Activated CD4-positive, alpha-beta T cell treated with anti-CD3 and anti-CD28 coated beads, Interleukin-2, amount 10 ng/mL, durations not matched to agents 7 days and 5 days (primary cell): Measurements from ENCODE around the gene UVRAG. TPM values are rescaled to one million over a fixed set of nuclear protein-coding genes. Genes with fewer than 3 reads are reported as not detected.

Experiments
- CTCF ChIA-PET: fragments of 350-600 bp; sonication (Branson Sonifier 250); formaldehyde crosslinking; loops from one replicate; lab custom pipeline; 2021; ENCODE audit warnings: antibody characterized with exemption; lab: Charles Lee
- POLR2A ChIA-PET: fragments of 350-600 bp; sonication (Branson Sonifier 250); formaldehyde crosslinking; loops from one replicate; lab custom pipeline; 2021; ENCODE audit warnings: antibody characterized with exemption; lab: Charles Lee
- DNase-seq: peaks from one replicate; pipeline ENCODE4 v3.0.0-alpha.2; 2020
- H3K27ac Mint-ChIP-seq: one replicate; pipeline ENCODE4 v1.8.0; 2021; ENCODE audit warnings: mild to moderate bottlenecking, moderate library complexity, mixed read lengths
- H3K27me3 Mint-ChIP-seq: one replicate; pipeline ENCODE4 v1.8.0; 2021; ENCODE audit warnings: mixed read lengths
- H3K36me3 Mint-ChIP-seq: one replicate; pipeline ENCODE4 v1.8.0; 2021; ENCODE audit warnings: low read depth, mixed read lengths
- H3K4me1 Mint-ChIP-seq: one replicate; pipeline ENCODE4 v1.8.0; 2021; ENCODE audit warnings: mixed read lengths
- H3K4me3 Mint-ChIP-seq: one replicate; pipeline ENCODE4 v1.8.0; 2021; ENCODE audit warnings: mild to moderate bottlenecking, moderate library complexity, mixed read lengths
- H3K9me3 Mint-ChIP-seq: one replicate; pipeline ENCODE4 v1.8.0; 2021; ENCODE audit warnings: mixed read lengths
- total RNA-seq, 2 experiments: library from RNA; stranded (reverse); gene quantifications; one replicate each; pipeline ENCODE4 v1.2.3, GENCODE V29; 2021

Gene UVRAG
- total RNA-seq, 2 experiments from 2014 or later = 16.8 to 17.0 TPM

- H3K27me3 Mint-ChIP-seq = no peaks in the 10 kb centered on the region
- no peak for DNase-seq
- no peaks in the 10 kb centered on the region for H3K9me3 Mint-ChIP-seq
- CTCF ChIA-PET = interaction anchor here (1.0 kb wide), 1 partner anchor 23 kb away, joined by 4 read pairs; no protein-coding TSS in a partner anchor
- POLR2A ChIA-PET = no interaction called here
- peak overlapping the region; percentile 25 for H3K27ac Mint-ChIP-seq
- no peak overlapping the region for H3K4me3 Mint-ChIP-seq
- H3K4me1 Mint-ChIP-seq = no peaks in the 10 kb centered on the region
- H3K36me3 Mint-ChIP-seq = no peaks in the 10 kb centered on the region
These were observed 369.6 kb downstream of the UVRAG start for GRCh38 chr11:76184551-76184993.

- no peaks in the 10 kb centered on the region for H3K36me3 Mint-ChIP-seq
- POLR2A ChIA-PET = no interaction called here
- H3K27me3 Mint-ChIP-seq = no peaks in the 10 kb centered on the region
- CTCF ChIA-PET = interaction anchor here (1.3 kb wide), 2 partner anchors 17 to 22 kb away, joined by 4 to 5 read pairs; no protein-coding TSS in a partner anchor
- no peak overlapping the region for H3K4me3 Mint-ChIP-seq
- DNase-seq = no peak
- no peaks in the 10 kb centered on the region for H3K4me1 Mint-ChIP-seq
- no peaks in the 10 kb centered on the region for H3K9me3 Mint-ChIP-seq
- no peak overlapping the region for H3K27ac Mint-ChIP-seq
These were observed 370.5 kb downstream of the UVRAG start for GRCh38 chr11:76185511-76185910.

GRCh38 chr11:76185931-76186401, 371.0 kb downstream of the UVRAG start:
- Mint-ChIP-seq H3K36me3 (no peaks in the 10 kb centered on the region), H3K27ac (no peak overlapping the region), H3K4me3 (no peak overlapping the region), H3K4me1 (no peaks in the 10 kb centered on the region), H3K27me3 (no peaks in the 10 kb centered on the region), H3K9me3 (no peaks in the 10 kb centered on the region)
- ChIA-PET CTCF (interaction anchor here (1.3 kb wide), 2 partner anchors 16 to 21 kb away, joined by 4 to 5 read pairs; no protein-coding TSS in a partner anchor), POLR2A (interaction anchor here (0.6 kb wide), 1 partner anchor 615 kb away, joined by 3 read pairs; no protein-coding TSS in a partner anchor)
- DNase-seq = no peak

GRCh38 chr11:76186776-76187279, 371.8 kb downstream of the UVRAG start:
- Mint-ChIP-seq H3K4me1 (no peaks in the 10 kb centered on the region), H3K4me3 (no peak overlapping the region), H3K27ac (no peak overlapping the region), H3K9me3 (no peaks in the 10 kb centered on the region), H3K27me3 (no peaks in the 10 kb centered on the region), H3K36me3 (no peaks in the 10 kb centered on the region)
- ChIA-PET POLR2A (no interaction called here), CTCF (interaction anchor here (1.3 kb wide), 2 partner anchors 15 to 21 kb away, joined by 4 to 5 read pairs; no protein-coding TSS in a partner anchor)
- no peak for DNase-seq

- H3K9me3 Mint-ChIP-seq = no peaks in the 10 kb centered on the region
- H3K27ac Mint-ChIP-seq = no peak overlapping the region
- H3K4me1 Mint-ChIP-seq = no peaks in the 10 kb centered on the region
- no peak for DNase-seq
- CTCF ChIA-PET = interaction anchor here (1.3 kb wide), 1 partner anchor 19 kb away, joined by 3 read pairs; no protein-coding TSS in a partner anchor
- POLR2A ChIA-PET = no interaction called here
- no peak overlapping the region for H3K4me3 Mint-ChIP-seq
- no peaks in the 10 kb centered on the region for H3K36me3 Mint-ChIP-seq
- no peaks in the 10 kb centered on the region for H3K27me3 Mint-ChIP-seq
These were observed 373.9 kb downstream of the UVRAG start for GRCh38 chr11:76188873-76189272.

- DNase-seq = no peak
- POLR2A ChIA-PET = no interaction called here
- no peaks in the 10 kb centered on the region for H3K36me3 Mint-ChIP-seq
- H3K9me3 Mint-ChIP-seq = no peaks in the 10 kb centered on the region
- no peaks in the 10 kb centered on the region for H3K4me1 Mint-ChIP-seq
- H3K4me3 Mint-ChIP-seq = no peak overlapping the region
- no peak overlapping the region for H3K27ac Mint-ChIP-seq
- no peaks in the 10 kb centered on the region for H3K27me3 Mint-ChIP-seq
- CTCF ChIA-PET = interaction anchor here (1.3 kb wide), 1 partner anchor 18 kb away, joined by 3 read pairs; no protein-coding TSS in a partner anchor
These were observed 374.7 kb downstream of the UVRAG start for GRCh38 chr11:76189682-76190081.

- Mint-ChIP-seq H3K27ac (no peak overlapping the region), H3K9me3 (no peaks in the 10 kb centered on the region), H3K4me1 (no peaks in the 10 kb centered on the region), H3K4me3 (no peak overlapping the region), H3K36me3 (no peaks in the 10 kb centered on the region), H3K27me3 (no peaks in the 10 kb centered on the region)
- POLR2A ChIA-PET = no interaction called here
- CTCF ChIA-PET = no interaction called here
- no peak for DNase-seq
These were observed 375.4 kb downstream of the UVRAG start for GRCh38 chr11:76190376-76190775.

Other genes starting within 250 kb of the UVRAG start
- under 1 TPM; 0.25 TPM for gene MAP6, start 146.2 kb upstream of the UVRAG start, total RNA-seq
- not detected for gene MOGAT2, start 97.4 kb upstream of the UVRAG start, total RNA-seq
- gene DGAT2, start 46.4 kb upstream of the UVRAG start, total RNA-seq = under 1 TPM; 0.77 to 0.99 TPM